SU-DHL-6 (cell line): ENCODE results near the gene ANKRD55.

Experiments
- CTCF ChIP-seq: fragments of 200-600 bp; sonication (generic); IDR thresholded peaks from one replicate; pipeline ENCODE4 v1.5.1; 2017; ENCODE audit warnings: antibody characterized with exemption, mild to moderate bottlenecking, low read length, moderate library complexity; ENCODE audit not compliant: insufficient read depth, poor library complexity, severe bottlenecking
- EZH2phosphoT487 ChIP-seq: fragments of 200-600 bp; sonication (generic), shearing (Covaris generic); conservative IDR thresholded peaks from 2 replicates; pipeline ENCODE4 v1.6.1; 2018; ENCODE audit warnings: mild to moderate bottlenecking, antibody characterized with exemption, low read length, moderate library complexity, mixed read lengths

GRCh38 chr5:56183506-56183905, 49.6 kb downstream of the ANKRD55 start:
- TF ChIP-seq CTCF (no peak), EZH2phosphoT487 (no peak)
